PFSK-1 (cell line): ENCODE data around the gene SPNS3.

Experiments
- FOXP2 ChIP-seq: optimal IDR thresholded peaks from 2 replicates; pipeline ENCODE3; 2011; ENCODE audit warnings: borderline replicate concordance, control low read depth, inconsistent platforms; ENCODE audit not compliant: insufficient read depth; ENCODE audit errors: extremely low read length, extremely low read depth
- POLR2AphosphoS5 ChIP-seq: IDR thresholded peaks from 2 replicates; pipeline ENCODE4 v1.6.1; 2012; ENCODE audit warnings: low read depth, mild to moderate bottlenecking, control low read depth, low read length, moderate library complexity
- SIN3A ChIP-seq: IDR thresholded peaks from 2 replicates; pipeline ENCODE4 v1.6.1; 2012; ENCODE audit warnings: mild to moderate bottlenecking, low read length, moderate library complexity, borderline replicate concordance; ENCODE audit not compliant: insufficient read depth
- TAF1 ChIP-seq: IDR thresholded peaks from 2 replicates; pipeline ENCODE4 v1.6.1; 2012; ENCODE audit warnings: low read length, control low read depth, borderline replicate concordance; ENCODE audit not compliant: insufficient read depth
- TF ChIP-seq, protein P1 (sequence below), 2 experiments: IDR thresholded peaks; 2 replicates each; pipeline versions ENCODE4 v1.6.1 to v1.8.0; 2011 to 2012; ENCODE audit warnings: low read depth in 2 of 2, low read length in 2 of 2, control low read depth in 1 of 2, inconsistent platforms in 1 of 2, mild to moderate bottlenecking in 1 of 2, moderate library complexity in 1 of 2; ENCODE audit not compliant: insufficient read depth in 1 of 2

- TF ChIP-seq TAF1: no peak
- TF ChIP-seq, protein P1, sequence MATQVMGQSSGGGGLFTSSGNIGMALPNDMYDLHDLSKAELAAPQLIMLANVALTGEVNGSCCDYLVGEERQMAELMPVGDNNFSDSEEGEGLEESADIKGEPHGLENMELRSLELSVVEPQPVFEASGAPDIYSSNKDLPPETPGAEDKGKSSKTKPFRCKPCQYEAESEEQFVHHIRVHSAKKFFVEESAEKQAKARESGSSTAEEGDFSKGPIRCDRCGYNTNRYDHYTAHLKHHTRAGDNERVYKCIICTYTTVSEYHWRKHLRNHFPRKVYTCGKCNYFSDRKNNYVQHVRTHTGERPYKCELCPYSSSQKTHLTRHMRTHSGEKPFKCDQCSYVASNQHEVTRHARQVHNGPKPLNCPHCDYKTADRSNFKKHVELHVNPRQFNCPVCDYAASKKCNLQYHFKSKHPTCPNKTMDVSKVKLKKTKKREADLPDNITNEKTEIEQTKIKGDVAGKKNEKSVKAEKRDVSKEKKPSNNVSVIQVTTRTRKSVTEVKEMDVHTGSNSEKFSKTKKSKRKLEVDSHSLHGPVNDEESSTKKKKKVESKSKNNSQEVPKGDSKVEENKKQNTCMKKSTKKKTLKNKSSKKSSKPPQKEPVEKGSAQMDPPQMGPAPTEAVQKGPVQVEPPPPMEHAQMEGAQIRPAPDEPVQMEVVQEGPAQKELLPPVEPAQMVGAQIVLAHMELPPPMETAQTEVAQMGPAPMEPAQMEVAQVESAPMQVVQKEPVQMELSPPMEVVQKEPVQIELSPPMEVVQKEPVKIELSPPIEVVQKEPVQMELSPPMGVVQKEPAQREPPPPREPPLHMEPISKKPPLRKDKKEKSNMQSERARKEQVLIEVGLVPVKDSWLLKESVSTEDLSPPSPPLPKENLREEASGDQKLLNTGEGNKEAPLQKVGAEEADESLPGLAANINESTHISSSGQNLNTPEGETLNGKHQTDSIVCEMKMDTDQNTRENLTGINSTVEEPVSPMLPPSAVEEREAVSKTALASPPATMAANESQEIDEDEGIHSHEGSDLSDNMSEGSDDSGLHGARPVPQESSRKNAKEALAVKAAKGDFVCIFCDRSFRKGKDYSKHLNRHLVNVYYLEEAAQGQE (IDR thresholded peaks at IDR 0.05; ENCODE audit: insufficient read depth in 1 of 2, low read depth in 2 of 2, low read length in 2 of 2): no peak
- TF ChIP-seq POLR2AphosphoS5: no peak
- TF ChIP-seq SIN3A: no peak
- TF ChIP-seq FOXP2: no peak
These were observed 77.6 kb downstream of the SPNS3 start for GRCh38 chr17:4511199-4511932.
